Measurements from ENCODE around the gene TTC28.
"Not testable (repeated sequence)": the region's sequence is repeated elsewhere in the genome, so short reads cannot be mapped to it uniquely, and the experiment has no call there.

The TTC28 gene

GRCh38 chr22:28188178-28188879 lies 491.3 kb downstream of the TTC28 start:
- Mint-ChIP-seq H3K27ac (no peak overlapping the region), H3K4me1 (no peaks in the 10 kb centered on the region), H3K36me3 (no peaks in the 10 kb centered on the region), H3K9me3 (peaks cover 0 to 1% of the 10 kb centered on the region in 2 donors), H3K27me3 (peaks cover 18 to 26% of the 10 kb centered on the region in 2 donors), H3K4me3 (no peak overlapping the region)
- ATAC-seq (replicated peaks) (no peak), DNase-seq (no peak)

- Mint-ChIP-seq H3K9me3 (peaks cover 0 to 1% of the 10 kb centered on the region in 2 donors), H3K27ac (no peak overlapping the region), H3K27me3 (peaks cover 18 to 24% of the 10 kb centered on the region in 2 donors)
Observed at GRCh38 chr22:28187612-28188011, 492.0 kb downstream of the TTC28 start.

GRCh38 chr22:28186641-28187040 lies 493.0 kb downstream of the TTC28 start:
- peaks cover 14 to 17% of the 10 kb centered on the region in 2 donors for H3K27me3 Mint-ChIP-seq
- ATAC-seq (replicated peaks) (no peak), DNase-seq (no peak)
- H3K9me3 Mint-ChIP-seq: no peaks in the 10 kb centered on the region
- H3K4me3 Mint-ChIP-seq: no peak overlapping the region
- H3K4me1 Mint-ChIP-seq: no peaks in the 10 kb centered on the region
- H3K36me3 Mint-ChIP-seq: no peaks in the 10 kb centered on the region
- H3K27ac Mint-ChIP-seq: no peak overlapping the region

More at GRCh38 chr22:28187612-28188011, 492.0 kb downstream of the TTC28 start:
- Mint-ChIP-seq H3K4me1 (no peaks in the 10 kb centered on the region), H3K4me3 (no peak overlapping the region), H3K36me3 (no peaks in the 10 kb centered on the region)
- ATAC-seq (replicated peaks) (no peak), DNase-seq (no peak)

GRCh38 chr22:28185130-28185529 lies 494.5 kb downstream of the TTC28 start:
- Mint-ChIP-seq H3K27ac (no peak overlapping the region), H3K4me3 (no peak overlapping the region), H3K36me3 (no peaks in the 10 kb centered on the region), H3K9me3 (no peaks in the 10 kb centered on the region), H3K27me3 (peaks cover 6 to 14% of the 10 kb centered on the region in 2 donors), H3K4me1 (no peaks in the 10 kb centered on the region)
- no peak for DNase-seq
- no peak for ATAC-seq (replicated peaks)

GRCh38 chr22:28183078-28183860 lies 496.4 kb downstream of the TTC28 start:
- no peak for ATAC-seq (replicated peaks)
- DNase-seq: no peak
- H3K27ac Mint-ChIP-seq: no peak overlapping the region
- peaks cover 6 to 8% of the 10 kb centered on the region in 2 donors for H3K27me3 Mint-ChIP-seq
- no peak overlapping the region for H3K4me3 Mint-ChIP-seq
- H3K4me1 Mint-ChIP-seq: no peaks in the 10 kb centered on the region
- no peaks in the 10 kb centered on the region for H3K9me3 Mint-ChIP-seq
- no peaks in the 10 kb centered on the region for H3K36me3 Mint-ChIP-seq

GRCh38 chr22:28180804-28181731 lies 498.6 kb downstream of the TTC28 start:
- H3K36me3 Mint-ChIP-seq: no peaks in the 10 kb centered on the region
- peaks cover 0 to 2% of the 10 kb centered on the region in 2 donors for H3K27me3 Mint-ChIP-seq
- no peaks in the 10 kb centered on the region for H3K4me1 Mint-ChIP-seq
- no peaks in the 10 kb centered on the region for H3K9me3 Mint-ChIP-seq
- ATAC-seq (replicated peaks) (no peak), DNase-seq (no peak)
- no peak overlapping the region for H3K27ac Mint-ChIP-seq
- H3K4me3 Mint-ChIP-seq: no peak overlapping the region

GRCh38 chr22:28179392-28179791 lies 500.2 kb downstream of the TTC28 start:
- Mint-ChIP-seq H3K9me3 (no peaks in the 10 kb centered on the region), H3K36me3 (no peaks in the 10 kb centered on the region), H3K4me3 (no peak overlapping the region), H3K27me3 (no peaks in the 10 kb centered on the region), H3K27ac (no peak overlapping the region), H3K4me1 (no peaks in the 10 kb centered on the region)
- no peak for ATAC-seq (replicated peaks)
- no peak for DNase-seq

GRCh38 chr22:28175730-28176492 lies 503.7 kb downstream of the TTC28 start:
- Mint-ChIP-seq H3K9me3 (no peaks in the 10 kb centered on the region), H3K36me3 (no peaks in the 10 kb centered on the region), H3K27ac (no peak overlapping the region), H3K4me3 (no peak overlapping the region), H3K4me1 (no peaks in the 10 kb centered on the region), H3K27me3 (no peaks in the 10 kb centered on the region)
- no peak for DNase-seq
- ATAC-seq (replicated peaks): no peak

GRCh38 chr22:28174509-28174908 lies 505.1 kb downstream of the TTC28 start:
- no peaks in the 10 kb centered on the region for H3K36me3 Mint-ChIP-seq
- ATAC-seq (replicated peaks) (no peak), DNase-seq (no peak)
- H3K4me3 Mint-ChIP-seq: no peak overlapping the region
- H3K27me3 Mint-ChIP-seq: no peaks in the 10 kb centered on the region
- no peaks in the 10 kb centered on the region for H3K9me3 Mint-ChIP-seq
- H3K4me1 Mint-ChIP-seq: no peaks in the 10 kb centered on the region
- H3K27ac Mint-ChIP-seq: no peak overlapping the region

GRCh38 chr22:28172892-28173670 lies 506.6 kb downstream of the TTC28 start:
- DNase-seq (no peak), ATAC-seq (replicated peaks) (no peak)
- Mint-ChIP-seq H3K36me3 (no peaks in the 10 kb centered on the region), H3K4me3 (no peak overlapping the region), H3K27me3 (no peaks in the 10 kb centered on the region), H3K9me3 (peaks cover 0 to 1% of the 10 kb centered on the region in 2 donors), H3K27ac (no peak overlapping the region), H3K4me1 (no peaks in the 10 kb centered on the region)

- Mint-ChIP-seq H3K27ac (no peak overlapping the region), H3K4me1 (no peaks in the 10 kb centered on the region), H3K4me3 (no peak overlapping the region), H3K36me3 (peaks cover 0 to 2% of the 10 kb centered on the region in 2 donors), H3K9me3 (peaks cover 0 to 10% of the 10 kb centered on the region in 2 donors), H3K27me3 (peaks cover 0 to 4% of the 10 kb centered on the region in 2 donors)
- no peak for ATAC-seq (replicated peaks)
- no peak for DNase-seq
Observed at GRCh38 chr22:28171712-28172111, 507.9 kb downstream of the TTC28 start.

- ATAC-seq (replicated peaks) (no peak), DNase-seq (no peak)
- peaks cover 0 to 10% of the 10 kb centered on the region in 2 donors for H3K27me3 Mint-ChIP-seq
- H3K4me1 Mint-ChIP-seq: no peaks in the 10 kb centered on the region
- H3K36me3 Mint-ChIP-seq: peaks cover 0 to 2% of the 10 kb centered on the region in 2 donors
- peaks cover 4 to 15% of the 10 kb centered on the region in 2 donors for H3K9me3 Mint-ChIP-seq
- no peak overlapping the region for H3K4me3 Mint-ChIP-seq
- no peak overlapping the region for H3K27ac Mint-ChIP-seq
Observed at GRCh38 chr22:28171115-28171514, 508.5 kb downstream of the TTC28 start.

- peaks cover 0 to 10% of the 10 kb centered on the region in 2 donors for H3K27me3 Mint-ChIP-seq
- peaks cover 13 to 23% of the 10 kb centered on the region in 2 donors for H3K9me3 Mint-ChIP-seq
- H3K4me3 Mint-ChIP-seq: not testable (repeated sequence)
Observed at GRCh38 chr22:28169314-28169713, 510.3 kb downstream of the TTC28 start.

More at GRCh38 chr22:28169314-28169713, 510.3 kb downstream of the TTC28 start:
- ATAC-seq (replicated peaks); H3K27ac Mint-ChIP-seq; DNase-seq; H3K4me1 Mint-ChIP-seq; H3K36me3 Mint-ChIP-seq: not testable (repeated sequence)

Measured in stimulated activated naive B cell treated with anti-CD40 and anti-IgM and Interleukin-4, amounts not matched to agents 10 μg/mL and 1 μg/mL and 100 μg/mL, for 72 hours (primary cell).